ES-I3 (cell line): ENCODE measurements around the gene TRAK1.

ENCODE experiments used
- H3K36me3 ChIP-seq: 2 replicates; pipeline ENCODE4 v1.6.1; 2013; ENCODE audit warnings: mild to moderate bottlenecking, low read length, control low read depth, moderate library complexity; ENCODE audit not compliant: insufficient read depth
- H3K4me1 ChIP-seq: 2 replicates; pipeline ENCODE4 v1.6.1; 2013; ENCODE audit warnings: mild to moderate bottlenecking, control low read depth, low read length; ENCODE audit not compliant: insufficient read depth
- H3K9ac ChIP-seq: 2 replicates; pipeline ENCODE4 v1.6.1; 2013; ENCODE audit warnings: low read depth, mild to moderate bottlenecking, low read length, moderate library complexity
- H3K9me3 ChIP-seq: 2 replicates; pipeline ENCODE4 v1.6.1; 2013; ENCODE audit warnings: mild to moderate bottlenecking, low read length, moderate library complexity; ENCODE audit not compliant: control insufficient read depth, insufficient read depth

The TRAK1 gene

DNA sequence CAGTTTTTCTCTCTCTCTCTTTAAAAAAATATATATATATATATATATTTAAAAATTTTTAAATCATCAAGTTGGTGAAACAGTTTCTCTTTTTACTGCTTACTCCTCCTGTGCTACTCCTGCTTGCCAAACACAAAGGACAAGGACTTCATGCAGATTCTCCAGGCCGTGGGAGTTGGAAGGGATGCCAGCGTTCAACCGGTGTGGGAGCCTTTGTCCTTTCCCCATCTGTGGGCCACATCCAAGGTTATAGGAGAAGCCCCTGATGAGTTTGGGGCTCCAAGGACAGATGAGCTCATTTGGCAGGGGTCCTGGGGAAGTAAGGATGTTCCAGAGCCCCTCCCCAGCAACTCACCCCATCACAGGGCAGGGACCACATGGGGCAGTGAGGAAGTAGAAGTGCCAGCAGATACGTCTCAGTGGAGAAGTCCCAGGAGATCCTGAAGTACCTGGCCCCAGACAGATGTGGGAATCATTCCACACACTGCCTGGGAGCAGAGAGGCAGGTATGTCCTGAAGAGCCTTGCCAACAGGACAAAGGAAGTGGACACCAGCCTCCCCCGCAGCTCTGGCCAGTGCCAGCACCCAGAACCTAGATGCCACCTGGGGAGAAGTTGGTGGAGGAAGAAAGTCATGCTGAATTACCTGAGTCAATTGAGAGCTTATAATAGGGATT is 138.2 kb downstream of the TRAK1 start:
- Histone ChIP-seq H3K9me3 (no peaks in the 10 kb centered on the region), H3K4me1 (no peaks in the 10 kb centered on the region), H3K9ac (no peak overlapping the region), H3K36me3 (no peaks in the 10 kb centered on the region)

- Histone ChIP-seq H3K9ac (no peak overlapping the region), H3K4me1 (no peaks in the 10 kb centered on the region), H3K9me3 (no peaks in the 10 kb centered on the region), H3K36me3 (no peaks in the 10 kb centered on the region)
Observed at GRCh38 chr3:42229942-42230688, 139.0 kb downstream of the TRAK1 start.

DNA sequence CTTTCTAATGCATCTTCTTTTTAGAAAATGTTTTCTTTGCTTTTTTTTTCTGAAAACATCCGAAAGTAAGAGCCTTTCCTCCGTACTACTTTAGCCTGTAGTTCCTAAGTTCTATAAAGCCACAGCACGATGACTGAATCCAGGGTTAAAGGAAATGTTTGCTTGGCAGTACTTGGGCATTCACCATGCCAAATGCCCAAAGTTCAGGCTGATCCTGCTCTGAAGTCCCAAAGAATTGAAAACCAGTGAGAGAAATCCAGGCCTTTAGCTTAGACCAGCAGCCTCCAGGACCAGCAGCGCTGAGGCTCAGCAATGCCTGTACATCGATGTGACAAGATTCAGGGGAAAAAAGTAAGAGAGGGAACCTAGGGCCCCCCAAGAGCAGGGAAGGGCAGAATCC is 139.7 kb downstream of the TRAK1 start:
- Histone ChIP-seq H3K36me3 (no peaks in the 10 kb centered on the region), H3K9me3 (no peaks in the 10 kb centered on the region), H3K9ac (no peak overlapping the region), H3K4me1 (no peaks in the 10 kb centered on the region)

DNA sequence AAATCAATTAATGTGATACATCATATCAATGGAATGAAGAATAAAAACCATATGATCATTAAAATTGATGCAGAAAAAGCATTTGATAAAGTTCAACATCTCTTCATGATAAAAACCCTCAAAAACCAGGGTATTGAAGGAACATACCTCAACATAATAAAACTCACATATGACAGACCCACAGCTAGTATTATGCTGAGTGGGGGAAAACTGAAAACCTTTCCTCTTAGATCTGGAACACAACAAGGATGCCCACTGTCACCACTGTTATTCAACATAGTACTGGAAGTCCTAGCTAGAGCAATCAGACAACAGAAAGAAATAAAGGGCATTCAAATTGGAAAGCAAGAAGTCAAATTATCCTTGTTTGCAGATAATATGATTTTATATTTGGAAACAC is 144.4 kb downstream of the TRAK1 start:
- H3K4me1 ChIP-seq, result no peaks in the 10 kb centered on the region
- H3K9me3 ChIP-seq, result peaks cover 5% of the 10 kb centered on the region
- no peaks in the 10 kb centered on the region for H3K36me3 ChIP-seq
- H3K9ac ChIP-seq, result no peak overlapping the region

DNA sequence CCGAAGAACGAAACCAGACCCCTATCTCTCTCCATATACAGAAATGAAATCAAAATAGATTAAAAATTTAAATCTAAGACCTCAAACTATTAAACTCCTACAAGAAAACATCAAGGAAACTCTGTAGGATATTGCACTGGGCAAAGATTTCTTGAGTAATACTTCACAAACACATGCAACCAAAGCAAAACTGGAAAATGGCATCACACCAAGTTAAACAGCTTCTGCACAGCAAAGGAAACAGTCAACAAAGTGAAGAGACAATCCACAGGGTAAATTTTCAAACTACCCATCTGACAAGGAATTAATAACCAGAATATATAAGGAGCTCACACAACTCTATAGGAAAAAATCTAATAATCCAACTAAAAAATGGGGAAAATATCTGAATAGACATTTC is 145.5 kb downstream of the TRAK1 start:
- no peaks in the 10 kb centered on the region for H3K36me3 ChIP-seq
- H3K9me3 ChIP-seq, result peaks cover 5% of the 10 kb centered on the region
- no peaks in the 10 kb centered on the region for H3K4me1 ChIP-seq

GRCh38 chr3:42246091-42246490 is 154.9 kb downstream of the TRAK1 start:
- Histone ChIP-seq H3K36me3 (no peaks in the 10 kb centered on the region), H3K9ac (no peak overlapping the region), H3K9me3 (no peaks in the 10 kb centered on the region), H3K4me1 (no peaks in the 10 kb centered on the region)

More for the DNA sequence above, 145.5 kb downstream of the TRAK1 start:
- H3K9ac ChIP-seq, result no peak overlapping the region

GRCh38 chr3:42247576-42248027 is 156.4 kb downstream of the TRAK1 start:
- H3K9me3 ChIP-seq, result no peaks in the 10 kb centered on the region
- H3K9ac ChIP-seq, result no peak overlapping the region
- H3K36me3 ChIP-seq, result no peaks in the 10 kb centered on the region
- no peaks in the 10 kb centered on the region for H3K4me1 ChIP-seq

GRCh38 chr3:42250761-42251160 is 159.6 kb downstream of the TRAK1 start:
- Histone ChIP-seq H3K36me3 (no peaks in the 10 kb centered on the region), H3K9ac (no peak overlapping the region), H3K4me1 (no peaks in the 10 kb centered on the region), H3K9me3 (no peaks in the 10 kb centered on the region)

DNA sequence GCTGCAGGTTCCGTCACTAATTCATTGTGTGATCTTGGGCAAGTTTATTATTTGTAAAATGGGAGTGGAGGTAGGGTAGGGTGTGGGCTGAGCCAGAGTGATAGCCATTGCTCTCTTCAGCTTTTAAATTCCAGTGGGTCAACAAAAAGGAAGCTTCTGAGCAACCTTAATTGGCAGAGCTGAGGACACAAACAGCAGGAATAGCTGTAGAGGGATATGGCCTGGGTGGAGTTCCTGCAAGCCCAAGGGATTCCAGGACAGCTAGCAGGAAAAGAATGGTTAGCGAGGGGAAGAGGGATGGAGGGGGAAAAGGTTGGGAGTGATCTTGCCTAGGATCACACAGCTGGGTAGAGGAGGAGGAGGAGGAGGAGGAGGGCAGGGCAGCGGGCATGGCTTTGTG is 163.4 kb downstream of the TRAK1 start:
- Histone ChIP-seq H3K4me1 (no peaks in the 10 kb centered on the region), H3K9ac (no peak overlapping the region), H3K9me3 (no peaks in the 10 kb centered on the region), H3K36me3 (no peaks in the 10 kb centered on the region)

DNA sequence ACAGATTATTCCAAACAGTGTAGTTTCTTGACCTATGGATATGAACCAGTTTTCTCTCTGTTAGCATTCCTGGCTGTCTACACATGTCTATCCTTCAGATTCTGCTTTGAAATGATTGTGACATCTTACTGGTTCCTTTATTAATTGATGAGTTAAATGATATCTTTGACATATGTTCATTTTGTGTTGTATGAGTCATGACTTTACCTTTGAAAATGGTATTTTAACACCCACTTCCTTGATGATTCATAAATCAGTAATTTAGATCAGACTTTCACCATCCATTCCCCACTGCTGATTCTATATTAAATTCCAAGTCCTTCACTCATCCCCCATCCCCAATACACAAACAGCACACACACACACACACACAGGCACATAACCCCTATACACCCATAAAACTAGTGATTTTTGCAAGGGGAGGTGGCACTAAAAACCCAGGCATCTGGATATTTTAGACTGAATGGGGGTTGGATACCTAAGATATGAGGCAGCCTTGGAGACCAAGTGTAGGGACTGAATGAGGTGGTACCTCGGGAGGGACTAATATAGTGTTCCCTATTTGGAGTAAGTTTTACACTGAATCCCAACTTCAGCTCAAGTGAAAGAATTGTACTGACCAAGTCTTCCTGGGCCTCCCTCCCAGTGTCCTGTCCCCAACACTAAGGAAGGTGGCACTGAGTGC is 165.1 kb downstream of the TRAK1 start:
- H3K36me3 ChIP-seq, result no peaks in the 10 kb centered on the region
- no peaks in the 10 kb centered on the region for H3K9me3 ChIP-seq
- H3K9ac ChIP-seq, result no peak overlapping the region
- H3K4me1 ChIP-seq, result no peaks in the 10 kb centered on the region

DNA sequence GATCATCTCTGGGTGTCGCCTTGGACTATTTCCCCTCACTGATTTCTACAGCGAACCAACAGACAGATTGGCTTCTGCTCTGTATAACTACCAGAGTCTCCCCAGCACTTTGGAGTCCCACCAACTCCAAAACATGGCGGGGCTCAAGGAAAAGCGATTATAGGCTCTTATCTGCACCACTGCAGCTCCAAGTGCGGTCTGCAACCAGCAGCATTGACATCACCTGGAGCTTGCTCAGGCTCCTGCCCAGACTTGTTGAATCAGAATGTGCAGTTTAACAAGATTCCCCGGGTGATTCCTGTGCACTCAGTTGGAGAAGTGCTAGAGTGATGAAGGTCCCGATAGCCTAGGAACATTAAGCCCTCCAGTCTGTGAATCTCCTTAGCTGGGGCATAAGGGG is 165.8 kb downstream of the TRAK1 start:
- no peak overlapping the region for H3K9ac ChIP-seq
- H3K4me1 ChIP-seq, result no peaks in the 10 kb centered on the region
- H3K9me3 ChIP-seq, result no peaks in the 10 kb centered on the region
- H3K36me3 ChIP-seq, result no peaks in the 10 kb centered on the region

DNA sequence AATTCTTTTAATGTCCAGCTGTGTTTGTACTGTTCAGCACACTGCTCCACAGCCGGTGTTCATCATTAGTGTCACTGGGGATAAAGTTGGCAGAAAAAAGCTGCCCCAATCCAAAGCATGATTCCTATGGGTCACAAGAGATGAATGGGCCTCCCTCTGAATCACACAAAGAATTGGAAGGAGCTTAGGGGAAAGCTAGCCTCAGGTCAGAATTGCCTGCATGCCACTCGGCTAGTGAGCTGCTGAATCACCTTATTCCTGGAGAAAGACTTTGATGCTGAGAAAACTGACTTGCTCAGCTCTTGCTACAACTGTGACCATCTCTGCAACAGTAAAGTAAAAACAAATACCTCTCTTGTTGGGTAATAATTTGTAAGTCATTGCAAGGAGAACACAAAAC is 171.4 kb downstream of the TRAK1 start:
- no peak overlapping the region for H3K9ac ChIP-seq
- peaks cover 3% of the 10 kb centered on the region; the same call in 1 of the 2 replicates for H3K4me1 ChIP-seq
- H3K36me3 ChIP-seq, result no peaks in the 10 kb centered on the region

DNA sequence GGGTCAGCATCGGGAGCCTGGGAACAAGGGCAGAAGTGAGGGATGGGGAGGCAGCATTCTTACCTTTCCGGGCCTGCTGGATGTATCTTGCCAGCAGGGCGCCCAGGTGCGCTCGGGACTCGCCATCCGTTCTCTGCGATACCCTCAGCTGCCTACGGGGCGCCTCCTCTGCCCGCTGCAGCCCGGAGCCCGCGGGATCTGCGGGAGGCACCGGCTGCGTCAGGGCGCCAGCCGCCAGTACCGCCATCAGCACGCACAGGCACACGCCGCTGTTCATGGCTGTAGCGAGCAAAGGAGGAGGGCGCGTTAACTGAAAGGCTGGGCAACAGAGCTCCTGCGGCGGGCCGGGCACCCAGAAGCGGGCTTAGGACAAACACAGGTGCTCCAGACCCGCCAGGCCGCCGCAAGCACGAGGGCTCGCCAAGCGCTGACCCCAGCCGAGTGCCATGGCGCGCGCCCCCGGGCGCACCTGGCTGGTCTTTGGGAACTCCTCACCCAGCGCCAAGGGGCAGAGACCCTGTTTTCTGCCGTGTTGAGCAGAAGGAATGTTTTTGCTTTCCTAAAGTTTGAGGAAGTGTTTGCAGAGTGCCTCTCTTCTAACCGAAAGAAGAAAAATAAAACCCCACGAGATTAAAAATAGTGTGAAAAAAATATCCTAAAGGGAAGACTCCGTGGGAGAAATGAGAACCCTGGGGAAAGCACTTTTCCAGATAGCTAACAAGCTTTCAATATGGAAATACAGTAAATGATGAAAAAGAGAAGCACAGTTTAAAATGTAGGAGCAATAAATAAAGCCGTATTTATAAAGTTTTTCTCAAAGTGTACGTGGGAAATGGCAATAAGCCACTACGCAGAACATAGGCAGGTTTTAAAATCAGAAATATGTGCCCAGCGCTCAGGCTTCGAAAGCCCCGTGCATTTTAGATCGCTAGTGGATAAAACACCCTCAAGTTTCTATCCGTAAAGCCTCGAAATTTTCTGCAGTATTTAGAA is 172.5 kb downstream of the TRAK1 start:
- Histone ChIP-seq H3K9me3 (no peaks in the 10 kb centered on the region; the same call in 1 of the 2 replicates), H3K36me3 (no peaks in the 10 kb centered on the region), H3K4me1 (peaks cover 3% of the 10 kb centered on the region; the same call in 1 of the 2 replicates), H3K9ac (peak overlapping the region; percentile 36)

More for the DNA sequence above, 171.4 kb downstream of the TRAK1 start:
- H3K9me3 ChIP-seq, result no peaks in the 10 kb centered on the region; the same call in 1 of the 2 replicates
